Body of pancreas (tissue), 4 donors: Measurements from ENCODE around the gene COX8A. TPM values are rescaled to one million over a fixed set of nuclear protein-coding genes. Genes with fewer than 3 reads are reported as not detected.

Experiments
- ATAC-seq: fragments of 150-250 bp; one replicate; pipeline ENCODE4 v1.9.1; 2016
- DNase-seq, 4 donors: peaks; one replicate each; pipeline ENCODE4 v3.0.0-alpha.2; 2019
- H3K27ac ChIP-seq, 4 donors: fragments of 200-600 bp; sonication (generic); 1 replicate in 3 of 4; 2 replicates in 1 of 4; pipeline versions ENCODE4 v1.5.1 to v1.6.1; 2016 to 2019; ENCODE audit warnings: mild to moderate bottlenecking in 1 of 4, mixed read lengths in 1 of 4, moderate library complexity in 1 of 4
- H3K27me3 ChIP-seq, 2 donors: fragments of 200-600 bp; sonication (generic); one replicate each; pipeline ENCODE4 v1.6.0; 2016; ENCODE audit warnings: mild to moderate bottlenecking in 1 of 2
- H3K36me3 ChIP-seq, 2 donors: fragments of 200-600 bp; sonication (generic); replicated peaks in 1 of 2; 2 replicates each; pipeline ENCODE4 v1.5.1; 2016; ENCODE audit warnings: low read depth in 2 of 2; ENCODE audit not compliant: insufficient read depth in 1 of 2
- H3K4me1 ChIP-seq: fragments of 200-600 bp; sonication (generic); one replicate; pipeline ENCODE4 v1.6.0; 2016
- H3K4me3 ChIP-seq, 2 donors: fragments of 200-600 bp; sonication (generic); 1 replicate in 1 of 2; 2 replicates in 1 of 2; pipeline ENCODE4 v1.5.1; 2016 to 2019
- H3K9me3 ChIP-seq, 3 donors: fragments of 200-600 bp; sonication (generic); 1 replicate in 2 of 3; 2 replicates in 1 of 3; pipeline ENCODE4 v1.5.1; 2016
- POLR2A ChIP-seq, 3 donors: fragments of 450-650 bp; IDR thresholded peaks; one replicate each; pipeline ENCODE4 v1.6.1; 2016; ENCODE audit warnings: antibody characterized with exemption in 3 of 3, mild to moderate bottlenecking in 2 of 3
- WGBS, 2 donors: methylation state at CpG; one replicate each; pipeline ENCODE4 v1.1.5; 2017; 5-methylcytosine and 5-hydroxymethylcytosine counted together
- intact Hi-C: fragments of 100-400 bp; cut with DNase I; formaldehyde crosslinking; loops from one replicate; pipeline ENCODE4 v1.15.1; 2023
- total RNA-seq, 2 donors: library from RNA; depleted of rRNA; stranded (reverse); fragments of >200 nt; gene quantifications; one replicate each; pipeline ENCODE4 v1.1.0, GENCODE V29; 2016
- TF ChIP-seq, protein P1 (sequence below), 7 experiments: fragments of 450-650 bp in 4 of 7; fragments of 200-600 bp in 3 of 7; sonication (generic) in 3 of 7; IDR thresholded peaks; one replicate each; pipeline ENCODE4 v1.5.1; 2016 to 2019; ENCODE audit warnings: antibody characterized with exemption in 7 of 7

Gene COX8A
- total RNA-seq, 2 donors from 2014 or later = 51.9 to 184 TPM

GRCh38 chr11:63933459-63933858 is 41.0 kb upstream of the COX8A start:
- Histone ChIP-seq H3K4me3 (no peak overlapping the region), H3K9me3 (no peaks in the 10 kb centered on the region), H3K27me3 (no peaks in the 10 kb centered on the region), H3K27ac (no peak overlapping the region), H3K4me1 (peaks cover 9% of the 10 kb centered on the region), H3K36me3 (no peaks in the 10 kb centered on the region)
- no peak for ATAC-seq
- no peak for TF ChIP-seq POLR2A (IDR thresholded peaks at IDR 0.05)
- TF ChIP-seq, protein P1, sequence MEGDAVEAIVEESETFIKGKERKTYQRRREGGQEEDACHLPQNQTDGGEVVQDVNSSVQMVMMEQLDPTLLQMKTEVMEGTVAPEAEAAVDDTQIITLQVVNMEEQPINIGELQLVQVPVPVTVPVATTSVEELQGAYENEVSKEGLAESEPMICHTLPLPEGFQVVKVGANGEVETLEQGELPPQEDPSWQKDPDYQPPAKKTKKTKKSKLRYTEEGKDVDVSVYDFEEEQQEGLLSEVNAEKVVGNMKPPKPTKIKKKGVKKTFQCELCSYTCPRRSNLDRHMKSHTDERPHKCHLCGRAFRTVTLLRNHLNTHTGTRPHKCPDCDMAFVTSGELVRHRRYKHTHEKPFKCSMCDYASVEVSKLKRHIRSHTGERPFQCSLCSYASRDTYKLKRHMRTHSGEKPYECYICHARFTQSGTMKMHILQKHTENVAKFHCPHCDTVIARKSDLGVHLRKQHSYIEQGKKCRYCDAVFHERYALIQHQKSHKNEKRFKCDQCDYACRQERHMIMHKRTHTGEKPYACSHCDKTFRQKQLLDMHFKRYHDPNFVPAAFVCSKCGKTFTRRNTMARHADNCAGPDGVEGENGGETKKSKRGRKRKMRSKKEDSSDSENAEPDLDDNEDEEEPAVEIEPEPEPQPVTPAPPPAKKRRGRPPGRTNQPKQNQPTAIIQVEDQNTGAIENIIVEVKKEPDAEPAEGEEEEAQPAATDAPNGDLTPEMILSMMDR (IDR thresholded peaks at IDR 0.05) = no peak
- 36% methylated on average over 1 of the region's 1 CpG; no CpG with 5 or more reads in 1 of the 2 donors for WGBS, 2 donors
- DNase-seq = no peak
- intact Hi-C loops = no loop called here

DNA sequence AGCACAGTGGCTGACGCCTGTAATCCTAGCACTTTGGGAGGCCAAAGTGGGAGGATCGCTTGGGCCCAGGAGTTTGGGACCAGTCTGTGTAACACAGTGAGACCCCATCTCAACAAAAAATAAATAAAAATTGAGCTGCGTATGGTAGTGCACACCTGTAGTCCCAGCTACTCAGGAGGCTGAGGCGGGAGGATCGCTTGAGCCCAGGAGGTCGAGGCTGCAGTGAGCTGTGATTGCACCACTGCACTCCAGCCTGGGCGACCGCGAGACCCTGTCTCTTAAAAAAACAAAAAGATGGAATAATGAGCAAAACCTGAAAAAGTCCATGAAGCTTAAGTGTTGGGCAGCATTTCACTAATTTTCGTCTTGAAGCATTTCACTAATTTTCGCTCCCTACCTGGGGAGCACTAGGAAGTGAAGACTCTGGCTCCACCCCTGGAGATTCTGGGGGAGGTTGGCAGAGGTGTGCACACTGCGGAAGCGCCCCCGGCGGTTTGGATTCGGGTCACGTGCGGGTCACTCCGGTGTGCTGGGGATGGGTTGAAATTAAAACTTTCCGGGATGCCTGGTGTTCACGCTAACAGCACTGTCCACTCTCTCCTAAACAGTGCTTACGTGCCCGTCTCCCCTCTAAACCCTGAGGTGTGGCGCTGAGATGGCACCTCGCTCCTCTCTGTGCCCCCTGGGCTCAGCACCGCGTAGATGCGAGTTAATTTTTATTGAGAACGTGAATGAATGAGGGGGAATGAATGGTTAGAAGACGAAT is 36.5 kb upstream of the COX8A start:
- intact Hi-C loops = no loop called here
- H3K27ac ChIP-seq = peak overlapping the region; percentile 33 to 87 (median 64)
- no peaks in the 10 kb centered on the region for H3K27me3 ChIP-seq
- no peaks in the 10 kb centered on the region for H3K36me3 ChIP-seq
- DNase-seq = peak; percentile 17 to 35 (median 24)
- H3K9me3 ChIP-seq = no peaks in the 10 kb centered on the region
- H3K4me1 ChIP-seq = peaks cover 17% of the 10 kb centered on the region
- TF ChIP-seq POLR2A (IDR thresholded peaks at IDR 0.05) = no peak
- TF ChIP-seq, protein P1 (IDR thresholded peaks at IDR 0.05) = no peak
- 14 to 23% methylated on average over 30 of the region's 30 CpGs for WGBS, 2 donors
- peak overlapping the region in 1 of 2 donors; percentile 57 for H3K4me3 ChIP-seq
- no peak for ATAC-seq

DNA sequence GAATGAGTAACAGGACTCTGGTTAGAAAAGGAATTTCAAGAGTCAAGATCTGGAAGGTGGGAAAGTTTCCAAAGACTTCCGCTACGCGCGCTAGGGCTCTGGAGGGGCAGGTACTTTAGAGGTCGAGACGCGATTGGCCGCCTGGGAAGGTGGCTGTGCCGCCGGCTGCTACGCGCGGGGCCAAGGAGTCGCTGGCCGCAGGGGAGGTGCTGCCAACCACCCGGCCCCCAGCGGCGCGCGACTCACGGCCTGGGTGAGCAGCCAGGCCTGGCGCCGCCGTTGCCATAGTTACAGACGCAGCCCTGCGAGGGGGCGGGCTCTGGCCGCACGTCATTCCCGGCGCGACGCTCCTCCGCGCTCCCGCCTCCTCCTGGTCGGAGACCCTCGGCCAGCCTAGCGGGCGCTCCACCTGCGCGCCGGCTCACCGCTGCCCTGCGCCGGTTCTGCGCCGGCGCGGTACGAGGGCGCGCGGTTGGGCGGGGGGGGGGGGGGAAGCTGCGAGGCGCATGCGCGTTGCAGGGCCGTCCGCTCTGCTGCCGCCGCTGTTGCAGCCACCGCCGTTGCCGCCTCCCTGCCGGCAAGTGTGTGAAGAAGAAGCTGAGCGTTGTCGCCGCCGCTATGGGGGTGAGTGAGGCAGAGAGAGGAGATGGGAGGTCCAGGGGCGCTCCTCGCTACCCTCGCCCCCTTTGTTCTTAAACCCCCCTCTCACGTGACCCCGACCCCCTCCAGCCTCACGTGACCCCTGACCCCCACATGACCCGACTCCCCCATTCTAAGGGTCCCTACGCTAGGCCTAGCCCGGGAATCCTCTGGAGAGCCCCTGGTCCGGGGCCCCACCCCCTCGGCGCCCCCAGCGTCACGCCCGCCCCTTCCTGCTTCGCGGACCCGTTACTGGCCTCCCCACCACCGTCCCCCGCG is 35.7 kb upstream of the COX8A start, which contains the start of gene NAA40:
TSS of gene NAA40 (plus strand) at position 524 of the 918 bp plus-strand sequence. CDS start at position 619, 95 bp downstream.
- H3K27ac ChIP-seq = peak within 1 kb of the TSS; percentile 50 to 87 (median 68)
- H3K27me3 ChIP-seq = no peaks in the 10 kb centered on the region
- peak; percentile 96 for ATAC-seq
- WGBS, 2 donors = 0% methylated on average over 22 to 73 of the region's 92 CpGs
- H3K9me3 ChIP-seq = no peaks in the 10 kb centered on the region
- TF ChIP-seq, protein P1 (IDR thresholded peaks at IDR 0.05) = peak in 3 of 7 experiments; percentile 7 to 32 (median 13)
- peak in 1 of 3 donors; percentile 23 for TF ChIP-seq POLR2A (IDR thresholded peaks at IDR 0.05)
- intact Hi-C loops = no loop called here
- H3K4me3 ChIP-seq = peak within 1 kb of the TSS; percentile 26 to 57
- H3K36me3 ChIP-seq = no peaks in the 10 kb centered on the region
- peaks cover 17% of the 10 kb centered on the region for H3K4me1 ChIP-seq
- peak; percentile 96 to 98 (median 97) for DNase-seq

DNA sequence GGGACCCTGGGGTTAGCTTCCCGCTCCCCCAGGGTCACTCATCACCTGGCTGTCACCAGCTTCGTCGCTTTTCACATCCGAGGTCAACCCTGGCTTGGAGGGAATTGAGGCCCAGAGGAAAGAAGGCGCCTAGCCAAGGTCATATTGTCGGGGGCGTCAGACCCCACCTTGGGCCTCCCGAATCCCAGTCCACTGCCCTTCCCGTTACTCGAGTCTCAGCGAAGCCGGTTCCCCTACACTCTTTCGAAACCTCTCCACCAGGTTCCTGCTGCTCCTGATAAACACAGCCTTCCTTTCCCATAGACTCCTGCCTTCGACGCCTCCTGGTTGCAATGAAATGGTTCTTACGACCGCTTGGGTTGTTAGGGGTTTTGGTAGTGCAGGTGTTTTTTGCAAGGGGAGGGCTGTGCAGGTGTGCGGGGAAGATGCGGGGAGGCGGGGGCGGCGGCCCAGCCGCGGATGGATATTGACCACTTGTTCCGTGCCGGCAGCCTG is 35.0 kb upstream of the COX8A start:
- H3K27ac ChIP-seq = peak overlapping the region; percentile 50 to 87 (median 55)
- WGBS, 2 donors = 2% methylated on average over 14 to 25 of the region's 26 CpGs
- no peaks in the 10 kb centered on the region for H3K36me3 ChIP-seq
- peak overlapping the region; percentile 26 to 57 for H3K4me3 ChIP-seq
- no peaks in the 10 kb centered on the region for H3K9me3 ChIP-seq
- DNase-seq = peak; percentile 22 to 43 (median 34)
- peaks cover 17% of the 10 kb centered on the region for H3K4me1 ChIP-seq
- intact Hi-C loops = no loop called here
- no peaks in the 10 kb centered on the region for H3K27me3 ChIP-seq
- TF ChIP-seq, protein P1 (IDR thresholded peaks at IDR 0.05) = peak in 1 of 7 experiments; percentile 30
- no peak for TF ChIP-seq POLR2A (IDR thresholded peaks at IDR 0.05)
- ATAC-seq = no peak
